ENCODE data around the gene WIF1. TPM values are rescaled to one million over a fixed set of nuclear protein-coding genes. Genes with fewer than 3 reads are reported as not detected.

WIF1 gene
- total RNA-seq, 1 donor from 2014 or later = 97.0 TPM

DNA sequence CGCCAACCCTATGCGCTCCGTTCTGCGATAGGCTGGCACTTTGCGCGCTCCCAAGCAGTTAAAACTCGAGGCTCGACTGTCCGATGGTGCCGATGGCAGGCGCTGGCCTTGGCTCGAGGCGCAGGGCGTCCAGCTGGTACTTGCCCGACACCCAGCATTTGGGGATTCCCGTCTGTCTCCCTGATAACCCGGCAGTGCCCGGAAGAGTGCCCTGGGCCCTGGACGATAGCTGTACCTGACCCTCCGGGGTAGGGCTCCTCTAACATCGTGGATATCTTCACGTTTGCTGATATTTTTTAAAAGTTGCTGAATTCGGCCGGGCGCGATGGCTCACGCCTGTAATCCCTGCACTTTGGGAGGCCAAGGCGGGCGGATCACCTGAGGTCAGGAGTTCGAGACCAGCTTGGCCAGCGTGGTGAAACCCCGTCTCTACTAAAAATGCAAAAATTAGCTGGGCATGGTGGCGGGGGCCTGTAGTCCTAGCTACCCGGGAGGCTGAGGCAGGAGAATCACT, 908 bp upstream of the WIF1 start:
- DNase-seq (no peak), ATAC-seq (no peak)
- Histone ChIP-seq H3K9me3 (no peaks in the 10 kb centered on the region), H3K4me3 (no peak overlapping the region), H3K4me1 (peaks cover 6% of the 10 kb centered on the region), H3K36me3 (no peaks in the 10 kb centered on the region), H3K27ac (no peak overlapping the region), H3K27me3 (ENCODE audit: low read depth) (peaks cover 42% of the 10 kb centered on the region)
- intact Hi-C loops (cut with DNase I) = loop anchor here (5.0 kb wide), 1 partner anchor 230 kb away; no protein-coding TSS in a partner anchor
- TF ChIP-seq, protein P1, sequence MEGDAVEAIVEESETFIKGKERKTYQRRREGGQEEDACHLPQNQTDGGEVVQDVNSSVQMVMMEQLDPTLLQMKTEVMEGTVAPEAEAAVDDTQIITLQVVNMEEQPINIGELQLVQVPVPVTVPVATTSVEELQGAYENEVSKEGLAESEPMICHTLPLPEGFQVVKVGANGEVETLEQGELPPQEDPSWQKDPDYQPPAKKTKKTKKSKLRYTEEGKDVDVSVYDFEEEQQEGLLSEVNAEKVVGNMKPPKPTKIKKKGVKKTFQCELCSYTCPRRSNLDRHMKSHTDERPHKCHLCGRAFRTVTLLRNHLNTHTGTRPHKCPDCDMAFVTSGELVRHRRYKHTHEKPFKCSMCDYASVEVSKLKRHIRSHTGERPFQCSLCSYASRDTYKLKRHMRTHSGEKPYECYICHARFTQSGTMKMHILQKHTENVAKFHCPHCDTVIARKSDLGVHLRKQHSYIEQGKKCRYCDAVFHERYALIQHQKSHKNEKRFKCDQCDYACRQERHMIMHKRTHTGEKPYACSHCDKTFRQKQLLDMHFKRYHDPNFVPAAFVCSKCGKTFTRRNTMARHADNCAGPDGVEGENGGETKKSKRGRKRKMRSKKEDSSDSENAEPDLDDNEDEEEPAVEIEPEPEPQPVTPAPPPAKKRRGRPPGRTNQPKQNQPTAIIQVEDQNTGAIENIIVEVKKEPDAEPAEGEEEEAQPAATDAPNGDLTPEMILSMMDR (IDR thresholded peaks at IDR 0.05) = no peak

DNA sequence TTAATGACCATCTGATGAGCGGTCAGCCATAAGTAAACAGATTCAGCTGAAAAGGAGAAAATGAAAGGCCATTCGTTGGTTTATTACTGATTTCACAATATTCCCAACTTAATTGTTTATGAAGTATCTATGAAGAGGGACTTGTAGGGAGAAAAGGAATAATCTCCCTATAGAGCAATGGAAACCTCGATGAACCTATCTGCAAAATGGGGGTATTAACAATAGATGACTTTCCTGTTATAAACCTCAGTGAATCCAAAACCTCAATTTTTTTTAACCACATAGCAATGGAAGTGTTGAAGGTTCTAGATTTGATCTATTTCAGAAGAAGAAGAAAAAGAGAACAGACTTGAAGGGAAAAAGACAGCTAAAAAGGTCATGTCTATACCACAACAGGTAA, 2.0 kb downstream of the WIF1 start:
- TF ChIP-seq, protein P1 (IDR thresholded peaks at IDR 0.05) = no peak
- Histone ChIP-seq H3K9me3 (no peaks in the 10 kb centered on the region), H3K27me3 (ENCODE audit: low read depth) (peaks cover 43% of the 10 kb centered on the region), H3K36me3 (no peaks in the 10 kb centered on the region), H3K4me3 (peak overlapping the region; percentile 15), H3K27ac (no peak overlapping the region), H3K4me1 (peaks cover 6% of the 10 kb centered on the region)
- DNase-seq (no peak), ATAC-seq (no peak)
- intact Hi-C loops (cut with DNase I) = no loop called here

DNA sequence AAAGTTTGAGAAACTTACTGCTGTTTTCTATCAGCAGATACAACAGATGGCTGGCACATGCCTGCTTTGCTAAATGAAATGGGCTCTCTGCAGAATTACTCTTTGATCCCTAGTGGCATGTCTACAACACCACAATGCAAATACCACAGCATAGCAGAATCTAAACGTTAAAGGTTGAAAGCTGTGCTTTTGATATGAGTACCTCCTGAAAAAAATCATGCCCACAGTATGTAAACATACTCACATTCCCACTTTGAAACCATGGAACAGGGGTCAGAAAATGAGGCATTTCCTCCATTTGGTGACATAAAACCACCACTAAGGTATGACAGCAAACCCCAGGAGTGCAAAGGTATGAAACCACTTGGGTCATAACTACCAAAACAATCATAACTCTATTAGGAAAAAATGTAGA, 7.5 kb downstream of the WIF1 start:
- no peaks in the 10 kb centered on the region for H3K36me3 ChIP-seq
- no peaks in the 10 kb centered on the region for H3K4me1 ChIP-seq
- no peak overlapping the region for H3K4me3 ChIP-seq
- H3K27me3 ChIP-seq (ENCODE audit: low read depth) = peaks cover 6% of the 10 kb centered on the region
- H3K27ac ChIP-seq = no peak overlapping the region
- TF ChIP-seq, protein P1 (IDR thresholded peaks at IDR 0.05) = no peak
- DNase-seq (no peak), ATAC-seq (peak; percentile 79 to 83)
- H3K9me3 ChIP-seq = no peaks in the 10 kb centered on the region
- intact Hi-C loops (cut with DNase I) = no loop called here

DNA sequence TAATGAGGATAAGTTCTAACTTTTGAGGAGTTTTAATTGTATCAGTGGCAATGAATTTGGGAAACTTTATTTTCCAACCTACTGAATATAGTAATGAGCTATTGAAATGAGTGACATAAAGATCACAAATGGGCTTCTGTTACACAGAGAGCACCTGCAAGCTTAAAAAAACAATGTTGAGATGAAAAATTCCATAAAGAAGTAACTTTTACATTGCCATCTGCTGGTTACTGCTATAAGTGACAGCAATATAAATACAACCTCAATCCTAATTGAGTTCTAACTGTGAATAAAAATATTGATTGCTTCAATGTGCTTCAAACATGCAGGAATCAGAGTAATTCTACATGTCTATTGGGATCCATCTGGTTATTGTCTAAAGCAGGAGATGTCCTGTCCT, 14.2 kb downstream of the WIF1 start:
- ATAC-seq (no peak), DNase-seq (no peak)
- Histone ChIP-seq H3K4me1 (no peaks in the 10 kb centered on the region), H3K9me3 (no peaks in the 10 kb centered on the region), H3K36me3 (no peaks in the 10 kb centered on the region), H3K27ac (no peak overlapping the region), H3K27me3 (ENCODE audit: low read depth) (no peaks in the 10 kb centered on the region), H3K4me3 (no peak overlapping the region)
- intact Hi-C loops (cut with DNase I) = no loop called here
- TF ChIP-seq, protein P1 (IDR thresholded peaks at IDR 0.05) = peak; percentile 32

DNA sequence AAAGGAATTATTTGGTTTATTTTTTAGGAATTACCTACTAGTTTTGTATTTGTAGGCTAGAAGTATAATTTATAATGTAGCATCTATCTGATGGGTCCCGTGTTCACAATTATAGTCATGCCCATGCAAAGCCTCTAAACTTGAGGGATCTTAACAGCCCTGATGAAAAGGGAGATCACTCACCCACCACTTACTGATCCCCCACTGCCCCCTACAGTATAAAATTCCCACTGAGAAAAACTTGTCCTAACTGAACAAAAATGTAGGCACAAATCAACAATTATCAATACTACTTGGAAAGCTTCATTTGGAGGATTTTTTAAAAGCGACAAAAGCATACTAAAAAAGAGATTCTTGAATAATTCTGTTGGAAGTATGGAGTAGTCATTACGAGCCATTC, 21.0 kb downstream of the WIF1 start:
- H3K36me3 ChIP-seq = no peaks in the 10 kb centered on the region
- H3K4me1 ChIP-seq = no peaks in the 10 kb centered on the region
- no peaks in the 10 kb centered on the region for H3K9me3 ChIP-seq
- H3K27me3 ChIP-seq (ENCODE audit: low read depth) = no peaks in the 10 kb centered on the region
- ATAC-seq (peak in 1 of 2 donors; percentile 45), DNase-seq (no peak)
- no peak overlapping the region for H3K4me3 ChIP-seq
- intact Hi-C loops (cut with DNase I) = no loop called here
- TF ChIP-seq, protein P1 (IDR thresholded peaks at IDR 0.05) = no peak
- H3K27ac ChIP-seq = no peak overlapping the region
